Stimulated activated CD4-positive, alpha-beta T cell treated with anti-CD3 and anti-CD28 coated beads, TNF-alpha, amount 100 ng/mL, for 24 hours (primary cell): ENCODE data around the gene TMEM212.

Experiments used
- DNase-seq, 3 experiments: peaks; one replicate each; pipeline ENCODE4 v3.0.0-alpha.2; 2020; ENCODE audit warnings: low read depth in 3 of 3

The TMEM212 gene

GRCh38 chr3:171842864-171843518 is at the start of gene TMEM212:
TSS of gene TMEM212 (plus strand) at chr3:171843349. CDS start at chr3:171843384, 35 bp downstream.
- no peak for DNase-seq

- no peak for DNase-seq
Measured at GRCh38 chr3:171796625-171797264, 46.4 kb upstream of the TMEM212 start.

GRCh38 chr3:171797265-171797679 is 45.9 kb upstream of the TMEM212 start:
- DNase-seq = no peak

- no peak for DNase-seq
Measured at GRCh38 chr3:171797873-171798272, 45.3 kb upstream of the TMEM212 start.

- DNase-seq = no peak
Measured at GRCh38 chr3:171799501-171799900, 43.6 kb upstream of the TMEM212 start.

GRCh38 chr3:171801738-171802589 is 41.2 kb upstream of the TMEM212 start:
- no peak for DNase-seq

GRCh38 chr3:171802590-171802956 is 40.6 kb upstream of the TMEM212 start:
- DNase-seq = no peak

GRCh38 chr3:171803044-171803443 is 40.1 kb upstream of the TMEM212 start:
- no peak for DNase-seq

GRCh38 chr3:171804618-171805389 is 38.3 kb upstream of the TMEM212 start:
- DNase-seq = no peak

GRCh38 chr3:171805687-171806086 is 37.5 kb upstream of the TMEM212 start:
- DNase-seq = no peak

- no peak for DNase-seq
Measured at GRCh38 chr3:171806200-171807128, 36.7 kb upstream of the TMEM212 start.

- no peak for DNase-seq
Measured at GRCh38 chr3:171807129-171807675, 35.9 kb upstream of the TMEM212 start.

- DNase-seq = no peak
Measured at GRCh38 chr3:171807806-171808205, 35.3 kb upstream of the TMEM212 start.

- DNase-seq = no peak
Measured at GRCh38 chr3:171809611-171809860, 33.6 kb upstream of the TMEM212 start.

- DNase-seq = peak in 2 of 3 experiments; percentile 6 to 48
Measured at GRCh38 chr3:171809861-171810628, 33.1 kb upstream of the TMEM212 start, which contains the start of gene PLD1. TSS of gene PLD1 (minus strand) at chr3:171810483. CDS start at chr3:171738051, 72,432 bp downstream.

GRCh38 chr3:171810629-171811294 is 32.4 kb upstream of the TMEM212 start:
- DNase-seq = no peak

- no peak for DNase-seq
Measured at GRCh38 chr3:171811295-171811912, 31.7 kb upstream of the TMEM212 start.

- DNase-seq = no peak
Measured at GRCh38 chr3:171811913-171812335, 31.2 kb upstream of the TMEM212 start.

GRCh38 chr3:171812811-171813210 is 30.3 kb upstream of the TMEM212 start:
- no peak for DNase-seq
